GM10248 (cell line): ENCODE measurements around the gene COX19.

ENCODE experiments used
- CTCF ChIA-PET: fragments of 300-600 bp; sonication (Branson Sonifier 250); formaldehyde crosslinking; extraction: SDS; loops from one replicate; lab custom pipeline; 2021; ENCODE audit warnings: antibody characterized with exemption; lab: Yijun Ruan, JAX
- POLR2A ChIA-PET: fragments of 350-650 bp; sonication (Branson Sonifier 250); formaldehyde crosslinking; extraction: SDS; loops from one replicate; lab custom pipeline; 2020; ENCODE audit warnings: antibody characterized with exemption; lab: Yijun Ruan, JAX
- DNase-seq: peaks from one replicate; pipeline ENCODE4 v3.0.0; 2012; ENCODE audit errors: extremely low spot score
- TF ChIP-seq, protein P1 (sequence below): IDR thresholded peaks from 2 replicates; pipeline ENCODE4 v1.5.1; 2012; ENCODE audit warnings: mild to moderate bottlenecking, low read depth; ENCODE audit errors: extremely low read depth, missing control alignments, control extremely low read depth

The COX19 gene

DNA sequence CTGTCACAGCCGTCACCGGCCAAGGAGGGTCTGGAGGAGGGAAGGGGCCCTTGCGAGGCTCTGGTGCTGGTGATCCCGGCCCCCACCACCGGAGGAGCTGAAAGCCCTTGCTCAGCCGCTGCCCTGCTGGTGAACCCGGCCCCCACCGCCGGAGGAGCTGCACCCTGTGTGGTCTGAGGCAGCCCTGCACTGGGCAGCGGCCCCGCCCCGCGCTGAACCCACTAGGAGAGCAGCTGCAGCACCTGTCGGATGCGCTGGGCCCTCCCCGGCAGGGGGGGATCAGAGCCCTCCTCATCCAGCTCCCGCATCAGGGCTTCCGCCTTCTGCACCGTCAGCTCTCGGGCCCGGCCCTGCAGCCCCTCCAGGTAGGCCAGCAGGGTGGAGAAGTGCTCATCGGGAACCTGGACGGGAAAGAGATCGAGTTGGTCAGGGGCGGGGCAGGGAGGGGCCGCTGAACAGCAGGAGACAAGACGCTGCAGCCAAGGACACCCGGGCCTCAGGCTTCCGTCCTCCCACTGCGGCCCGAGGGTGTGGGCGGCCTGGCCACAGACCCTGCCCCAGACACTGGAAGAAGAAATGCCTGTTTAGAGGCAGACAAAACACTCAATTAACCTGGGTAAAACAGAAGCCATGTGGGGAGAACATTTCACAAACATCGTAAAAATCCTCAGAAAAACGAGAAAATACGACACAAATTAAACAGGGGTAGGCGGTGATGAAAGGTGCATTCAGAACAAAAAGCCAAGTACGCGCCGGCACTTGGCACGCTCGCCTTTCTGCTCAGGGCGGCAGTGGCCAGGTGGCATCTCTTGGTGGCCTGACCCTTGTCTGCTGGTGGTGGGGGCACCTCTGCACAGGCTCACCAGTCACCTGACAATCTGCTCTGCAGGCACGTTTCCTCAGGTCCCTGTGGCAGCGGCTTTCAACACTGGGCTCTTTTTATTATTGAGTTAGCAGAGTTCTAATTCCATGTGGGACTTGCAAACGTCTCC lies 22.4 kb upstream of the COX19 start:
- ChIA-PET POLR2A (interaction anchor here (0.9 kb wide), 1 partner anchor 22 kb away, joined by 3 read pairs; no protein-coding TSS in a partner anchor), CTCF (interaction anchor here (1.2 to 10.0 kb wide), 6 partner anchors 13 to 178 kb away, joined by 3 to 391 read pairs (median 5); no protein-coding TSS in a partner anchor)
- TF ChIP-seq, protein P1, sequence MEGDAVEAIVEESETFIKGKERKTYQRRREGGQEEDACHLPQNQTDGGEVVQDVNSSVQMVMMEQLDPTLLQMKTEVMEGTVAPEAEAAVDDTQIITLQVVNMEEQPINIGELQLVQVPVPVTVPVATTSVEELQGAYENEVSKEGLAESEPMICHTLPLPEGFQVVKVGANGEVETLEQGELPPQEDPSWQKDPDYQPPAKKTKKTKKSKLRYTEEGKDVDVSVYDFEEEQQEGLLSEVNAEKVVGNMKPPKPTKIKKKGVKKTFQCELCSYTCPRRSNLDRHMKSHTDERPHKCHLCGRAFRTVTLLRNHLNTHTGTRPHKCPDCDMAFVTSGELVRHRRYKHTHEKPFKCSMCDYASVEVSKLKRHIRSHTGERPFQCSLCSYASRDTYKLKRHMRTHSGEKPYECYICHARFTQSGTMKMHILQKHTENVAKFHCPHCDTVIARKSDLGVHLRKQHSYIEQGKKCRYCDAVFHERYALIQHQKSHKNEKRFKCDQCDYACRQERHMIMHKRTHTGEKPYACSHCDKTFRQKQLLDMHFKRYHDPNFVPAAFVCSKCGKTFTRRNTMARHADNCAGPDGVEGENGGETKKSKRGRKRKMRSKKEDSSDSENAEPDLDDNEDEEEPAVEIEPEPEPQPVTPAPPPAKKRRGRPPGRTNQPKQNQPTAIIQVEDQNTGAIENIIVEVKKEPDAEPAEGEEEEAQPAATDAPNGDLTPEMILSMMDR = peak; percentile 8
- no peak for DNase-seq

DNA sequence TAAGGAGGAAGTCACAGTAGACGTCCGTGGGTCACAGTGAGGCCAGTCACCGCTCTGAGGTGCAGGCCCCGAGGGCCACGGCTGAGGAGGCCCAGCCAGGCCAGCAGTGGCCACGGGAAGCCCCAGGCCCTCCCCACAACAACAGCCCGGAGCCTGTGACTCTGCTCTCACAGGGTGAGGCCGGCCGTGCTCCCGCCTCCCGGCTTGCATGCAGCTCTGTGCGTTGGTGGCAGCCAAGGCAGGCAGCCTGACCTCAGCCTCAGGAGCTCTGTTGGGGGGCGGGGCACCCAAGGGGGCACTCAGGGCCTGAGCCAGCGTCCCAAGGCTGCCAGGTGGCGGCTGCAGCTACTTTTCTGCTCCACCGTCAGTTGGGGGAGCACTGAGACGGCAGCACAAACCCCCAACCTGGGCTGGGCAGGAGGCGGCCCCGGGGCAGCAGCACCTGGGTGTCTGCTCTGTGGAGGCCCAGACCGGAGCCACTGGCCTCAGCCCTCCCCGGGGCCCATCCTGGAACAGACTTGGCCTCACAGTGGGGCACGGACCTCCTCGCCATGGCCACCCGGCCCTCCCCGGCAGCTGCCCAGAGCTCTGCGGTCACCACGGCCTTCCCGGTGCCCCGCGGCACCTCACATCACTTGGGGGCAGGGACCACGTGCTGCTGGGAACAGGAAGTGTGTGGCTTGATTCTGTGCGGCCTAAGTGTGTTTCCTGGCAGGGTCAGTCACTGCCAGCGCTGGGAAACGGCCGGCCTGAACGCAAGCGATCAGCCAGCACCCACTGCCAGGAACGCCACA lies 20.9 kb upstream of the COX19 start:
- POLR2A ChIA-PET = interaction anchor here (0.9 kb wide), 1 partner anchor 24 kb away, joined by 3 read pairs; no protein-coding TSS in a partner anchor
- CTCF ChIA-PET = interaction anchor here (0.7 to 10.0 kb wide), 6 partner anchors 14 to 181 kb away, joined by 4 to 391 read pairs (median 54); no protein-coding TSS in a partner anchor

DNA sequence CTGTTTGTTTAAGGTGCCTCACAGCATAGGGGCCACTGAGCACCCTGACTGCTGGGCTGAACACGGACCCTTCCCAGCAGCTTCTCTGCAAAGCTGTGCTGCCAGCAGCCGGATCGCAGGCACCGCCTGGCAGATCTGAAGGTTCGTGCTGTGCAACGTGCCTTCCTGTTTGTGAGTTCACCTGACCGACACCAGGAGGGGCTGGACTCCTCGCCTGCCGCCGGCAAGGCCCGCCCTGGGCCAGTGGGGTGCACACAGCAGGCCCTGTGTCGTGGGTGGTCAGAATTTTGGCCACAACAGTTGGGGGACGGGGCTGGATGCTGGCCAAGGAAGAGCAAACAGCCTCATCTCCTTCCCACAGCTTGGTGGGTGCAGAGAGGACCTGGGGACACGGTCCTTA lies 20.2 kb upstream of the COX19 start:
- POLR2A ChIA-PET = no interaction called here
- TF ChIP-seq, protein P1 = no peak
- no peak for DNase-seq
- CTCF ChIA-PET = interaction anchor here (0.7 to 10.0 kb wide), 7 partner anchors 9 to 182 kb away, joined by 4 to 391 read pairs (median 50); partner anchors contain the start of gene COX19

More for the DNA sequence above, 20.9 kb upstream of the COX19 start:
- DNase-seq = no peak
- TF ChIP-seq, protein P1 = no peak

DNA sequence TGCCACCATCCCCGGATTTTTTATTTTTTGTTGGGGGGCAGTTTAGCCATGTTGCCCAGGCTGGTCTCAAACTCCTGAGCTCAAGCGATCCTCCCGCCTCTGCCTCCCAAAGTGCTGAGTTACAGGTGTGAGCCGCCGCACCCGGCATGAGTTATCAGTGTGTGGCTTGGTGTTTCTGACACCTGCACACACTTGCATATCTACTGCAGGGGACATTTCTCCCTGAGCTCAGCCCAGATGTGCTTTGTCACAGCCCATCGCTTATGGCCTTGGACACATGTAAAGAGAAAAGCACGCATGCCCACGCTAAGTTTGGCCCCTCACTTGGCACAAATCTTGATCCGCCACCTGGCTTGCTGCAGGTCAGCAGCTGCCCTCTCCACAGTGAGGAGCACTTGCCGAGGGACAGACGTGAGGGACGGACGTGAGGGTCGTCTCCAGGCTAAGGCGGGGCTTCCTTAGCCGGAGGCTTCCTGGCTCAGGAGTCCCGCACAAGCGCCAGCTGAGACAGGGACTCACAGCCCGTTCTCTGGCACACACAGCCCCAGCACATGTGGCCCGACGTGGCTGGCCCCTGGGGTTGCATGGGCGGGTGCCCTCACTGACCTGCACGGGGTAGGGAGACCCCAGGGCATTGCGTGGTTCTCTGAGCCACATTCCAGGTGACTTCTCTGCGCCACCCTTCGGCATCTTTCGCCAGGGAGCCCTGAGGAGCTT lies 19.4 kb upstream of the COX19 start:
- TF ChIP-seq, protein P1 = no peak
- CTCF ChIA-PET = interaction anchor here (0.8 to 10.0 kb wide), 23 partner anchors 10 to 199 kb away, joined by 3 to 391 read pairs (median 13); partner anchors contain the start of genes COX19 and GPR146
- DNase-seq = no peak
- POLR2A ChIA-PET = no interaction called here

DNA sequence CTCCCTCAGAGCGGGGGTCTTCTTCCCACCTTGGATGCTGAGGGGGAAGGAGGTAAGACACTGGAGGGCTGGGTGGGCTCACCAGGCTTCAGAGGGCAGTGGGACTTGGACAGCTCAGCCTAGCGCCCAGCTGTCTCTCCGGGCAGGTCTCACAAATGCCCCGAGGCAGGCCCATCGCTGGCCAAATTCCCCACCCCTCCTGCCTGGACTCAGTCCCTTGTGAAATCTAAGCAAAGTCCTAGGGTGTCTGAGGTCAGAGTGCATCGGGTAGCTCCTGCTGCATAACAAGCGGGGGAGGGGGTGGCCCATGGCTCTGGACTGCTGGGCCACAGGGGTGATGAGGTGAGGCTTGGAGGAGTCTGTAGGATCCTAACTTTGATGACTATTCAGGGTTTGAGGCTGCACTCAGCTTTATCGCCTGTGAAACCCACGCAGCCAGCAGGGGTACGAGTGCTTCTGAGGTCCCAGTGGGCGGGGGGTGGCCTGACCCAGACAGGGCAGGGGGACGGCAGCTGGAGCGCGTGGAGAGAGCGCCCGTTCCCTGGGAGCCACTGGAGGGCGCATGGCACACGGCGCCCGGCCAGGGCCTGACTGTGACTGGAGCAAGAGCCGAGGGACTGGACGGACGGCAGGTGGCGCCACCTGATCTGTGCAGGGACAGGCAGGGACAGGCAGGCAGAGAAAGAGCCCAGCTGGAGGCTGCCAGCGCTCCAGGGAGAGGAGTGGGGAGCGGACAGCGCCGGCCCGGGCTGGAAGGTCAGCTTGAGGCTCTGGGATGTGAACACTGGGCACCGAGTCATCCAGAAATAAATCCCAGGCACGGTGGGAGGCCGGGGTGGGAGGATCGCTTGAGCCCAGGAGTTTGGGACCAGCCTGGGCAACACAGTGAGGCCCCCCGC lies 17.6 kb upstream of the COX19 start:
- DNase-seq = peak; percentile 91
- TF ChIP-seq, protein P1 = peak; percentile 100
- POLR2A ChIA-PET = no interaction called here
- CTCF ChIA-PET = interaction anchor here (0.9 to 10.0 kb wide), 67 partner anchors 8 to 246 kb away, joined by 3 to 391 read pairs (median 6); partner anchors contain the start of genes COX19, CYP2W1, GPER1 and GPR146
